ENCODE measurements around the gene RGS9. TPM values are rescaled to one million over a fixed set of nuclear protein-coding genes. Genes with fewer than 3 reads are reported as not detected.

Gene RGS9
- total RNA-seq, 2 donors from 2014 or later = 7.4 to 9.9 TPM

DNA sequence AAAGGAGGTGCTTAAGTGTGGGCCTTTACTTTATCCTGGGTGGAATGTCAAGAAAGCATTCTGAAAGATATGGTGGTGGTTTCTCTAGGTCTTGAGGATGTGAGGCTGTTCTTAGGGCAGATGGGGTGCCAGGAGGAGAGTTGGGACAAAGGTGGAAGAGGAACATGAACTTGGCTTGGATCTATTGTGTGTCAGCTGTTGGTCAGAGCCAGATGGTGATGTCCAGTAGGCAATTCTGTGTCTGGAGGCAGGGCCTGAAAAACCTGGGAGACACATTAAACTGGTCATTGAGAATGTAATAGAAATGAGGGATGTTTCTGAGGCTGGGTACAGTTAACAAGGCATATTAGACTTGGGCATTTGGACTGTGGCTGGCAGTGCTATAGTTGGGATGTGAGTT, 32.6 kb upstream of the RGS9 start:
- Histone ChIP-seq H3K27me3 (no peaks in the 10 kb centered on the region), H3K4me1 (no peaks in the 10 kb centered on the region), H3K9me3 (no peaks in the 10 kb centered on the region), H3K36me3 (no peaks in the 10 kb centered on the region), H3K4me3 (no peak overlapping the region), H3K27ac (no peak overlapping the region), H3K9ac (ENCODE audit: low read depth in 2 of 2, low read length in 2 of 2) (no peak overlapping the region)
- intact Hi-C loops (cut with DNase I) = loop anchor here (10.0 kb wide), 2 partner anchors 90 to 120 kb away; no protein-coding TSS in a partner anchor
- TF ChIP-seq, protein P1, sequence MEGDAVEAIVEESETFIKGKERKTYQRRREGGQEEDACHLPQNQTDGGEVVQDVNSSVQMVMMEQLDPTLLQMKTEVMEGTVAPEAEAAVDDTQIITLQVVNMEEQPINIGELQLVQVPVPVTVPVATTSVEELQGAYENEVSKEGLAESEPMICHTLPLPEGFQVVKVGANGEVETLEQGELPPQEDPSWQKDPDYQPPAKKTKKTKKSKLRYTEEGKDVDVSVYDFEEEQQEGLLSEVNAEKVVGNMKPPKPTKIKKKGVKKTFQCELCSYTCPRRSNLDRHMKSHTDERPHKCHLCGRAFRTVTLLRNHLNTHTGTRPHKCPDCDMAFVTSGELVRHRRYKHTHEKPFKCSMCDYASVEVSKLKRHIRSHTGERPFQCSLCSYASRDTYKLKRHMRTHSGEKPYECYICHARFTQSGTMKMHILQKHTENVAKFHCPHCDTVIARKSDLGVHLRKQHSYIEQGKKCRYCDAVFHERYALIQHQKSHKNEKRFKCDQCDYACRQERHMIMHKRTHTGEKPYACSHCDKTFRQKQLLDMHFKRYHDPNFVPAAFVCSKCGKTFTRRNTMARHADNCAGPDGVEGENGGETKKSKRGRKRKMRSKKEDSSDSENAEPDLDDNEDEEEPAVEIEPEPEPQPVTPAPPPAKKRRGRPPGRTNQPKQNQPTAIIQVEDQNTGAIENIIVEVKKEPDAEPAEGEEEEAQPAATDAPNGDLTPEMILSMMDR (IDR thresholded peaks at IDR 0.05) = no peak
- DNase-seq = no peak

DNA sequence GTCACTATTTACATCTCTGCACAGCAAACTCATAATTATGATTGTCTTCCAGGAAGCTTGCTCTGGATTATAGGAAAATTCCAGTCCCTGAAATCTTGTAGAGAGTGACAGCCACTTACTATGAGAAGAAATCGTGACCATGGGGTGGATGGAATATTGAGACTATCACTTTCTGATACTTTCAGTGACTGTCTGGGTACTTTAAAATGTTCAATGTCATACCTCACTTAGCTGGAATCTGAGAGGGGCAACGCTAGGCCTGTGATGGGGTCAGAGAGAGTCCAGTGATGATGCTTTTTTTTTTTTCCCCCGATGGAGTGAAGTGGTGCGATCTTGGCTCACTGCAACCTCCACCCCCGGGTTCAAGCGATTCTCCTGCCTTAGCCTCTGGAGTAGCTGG, 32.2 kb upstream of the RGS9 start:
- H3K9ac ChIP-seq (ENCODE audit: low read depth in 2 of 2, low read length in 2 of 2) = no peak overlapping the region
- DNase-seq = no peak
- intact Hi-C loops (cut with DNase I) = loop anchor here (10.0 kb wide), 2 partner anchors 90 to 120 kb away; no protein-coding TSS in a partner anchor
- no peaks in the 10 kb centered on the region for H3K9me3 ChIP-seq
- H3K36me3 ChIP-seq = no peaks in the 10 kb centered on the region
- no peaks in the 10 kb centered on the region for H3K27me3 ChIP-seq
- TF ChIP-seq, protein P1 (IDR thresholded peaks at IDR 0.05) = no peak
- H3K4me3 ChIP-seq = no peak overlapping the region
- no peaks in the 10 kb centered on the region for H3K4me1 ChIP-seq
- no peak overlapping the region for H3K27ac ChIP-seq

DNA sequence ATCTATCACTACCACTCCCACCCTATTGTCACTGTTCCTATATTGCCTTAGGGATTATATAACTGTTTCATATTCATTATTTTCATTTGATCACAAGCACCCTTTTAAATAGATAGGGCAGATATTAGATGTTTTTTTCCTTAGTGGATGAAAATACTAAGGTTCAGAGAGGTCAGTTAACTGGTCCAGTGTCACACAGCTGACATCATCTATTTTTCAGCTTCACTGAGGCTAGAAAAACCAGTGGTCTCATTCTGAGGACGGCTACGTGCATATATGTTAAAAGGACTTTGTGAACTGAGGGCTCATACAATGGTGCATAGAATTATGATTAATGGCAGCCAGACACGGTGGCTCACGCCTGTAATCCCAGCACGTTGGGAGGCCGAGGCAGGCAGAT, 29.0 kb upstream of the RGS9 start:
- TF ChIP-seq, protein P1 (IDR thresholded peaks at IDR 0.05) = no peak
- intact Hi-C loops (cut with DNase I) = loop anchor here (10.0 kb wide), 2 partner anchors 87 to 123 kb away; no protein-coding TSS in a partner anchor

DNA sequence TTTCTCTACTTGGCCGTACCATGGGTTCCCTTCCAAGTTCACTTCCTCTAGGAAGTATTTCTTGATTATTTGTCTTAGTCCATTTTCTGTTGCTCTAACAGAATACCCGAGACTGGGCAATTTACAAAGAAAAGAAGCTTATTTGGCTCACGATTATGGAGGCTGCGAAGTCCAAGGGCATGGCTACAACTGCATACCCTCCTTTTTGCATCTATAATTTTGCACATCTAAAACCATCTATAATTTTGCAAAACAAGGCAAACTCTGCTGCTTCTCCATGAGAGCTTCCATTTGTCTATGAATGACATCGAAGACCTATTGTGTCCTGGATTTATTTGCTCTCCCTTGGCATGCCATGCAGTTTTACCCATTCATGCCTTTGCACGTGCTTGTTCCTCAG, 27.6 kb upstream of the RGS9 start:
- H3K9me3 ChIP-seq = no peaks in the 10 kb centered on the region
- TF ChIP-seq, protein P1 (IDR thresholded peaks at IDR 0.05) = no peak
- H3K4me3 ChIP-seq = no peak overlapping the region
- intact Hi-C loops (cut with DNase I) = loop anchor here (10.0 kb wide), 2 partner anchors 85 to 125 kb away; no protein-coding TSS in a partner anchor
- DNase-seq = no peak
- no peak overlapping the region for H3K27ac ChIP-seq
- H3K27me3 ChIP-seq = no peaks in the 10 kb centered on the region
- no peak overlapping the region for H3K9ac ChIP-seq (ENCODE audit: low read depth in 2 of 2, low read length in 2 of 2)
- H3K36me3 ChIP-seq = no peaks in the 10 kb centered on the region
- no peaks in the 10 kb centered on the region for H3K4me1 ChIP-seq

More for the DNA sequence above, 29.0 kb upstream of the RGS9 start:
- no peak overlapping the region for H3K9ac ChIP-seq (ENCODE audit: low read depth in 2 of 2, low read length in 2 of 2)
- H3K4me3 ChIP-seq = no peak overlapping the region
- no peak overlapping the region for H3K27ac ChIP-seq
- H3K27me3 ChIP-seq = no peaks in the 10 kb centered on the region
- no peaks in the 10 kb centered on the region for H3K9me3 ChIP-seq
- no peaks in the 10 kb centered on the region for H3K36me3 ChIP-seq
- DNase-seq = no peak
- H3K4me1 ChIP-seq = no peaks in the 10 kb centered on the region

DNA sequence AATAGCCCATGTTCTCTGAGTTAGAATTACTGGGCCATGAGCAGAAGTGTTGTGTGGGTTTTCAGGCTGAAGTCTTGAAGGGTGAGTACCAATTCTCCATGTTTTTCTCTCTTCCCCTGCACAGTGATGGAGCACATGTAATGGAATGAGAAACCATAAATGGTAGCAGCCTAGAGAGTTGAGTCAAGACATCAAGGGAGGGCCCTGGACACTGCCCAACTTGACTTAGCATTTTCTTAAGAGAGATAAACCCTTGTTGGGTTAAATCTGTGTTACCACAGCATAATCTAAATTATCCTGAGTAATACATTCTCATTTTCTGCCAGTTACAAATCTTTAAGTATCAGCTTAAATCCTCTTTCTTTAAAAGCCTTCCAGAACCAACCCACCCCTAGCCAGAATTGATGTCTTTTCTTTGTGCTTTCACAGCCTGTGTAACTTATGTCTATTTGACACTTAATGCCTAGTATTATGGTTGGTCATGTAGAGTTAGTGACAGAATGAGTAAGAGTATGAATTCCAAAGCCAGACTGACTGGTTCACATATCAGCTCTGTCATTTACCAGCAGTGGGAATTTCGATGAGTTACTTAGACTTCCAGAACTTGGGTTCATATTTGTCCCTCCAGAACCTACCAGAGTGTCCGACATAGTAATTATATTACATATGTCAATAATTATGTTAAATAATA, 27.0 kb upstream of the RGS9 start:
- H3K27ac ChIP-seq = no peak overlapping the region
- DNase-seq = no peak
- no peaks in the 10 kb centered on the region for H3K36me3 ChIP-seq
- H3K27me3 ChIP-seq = no peaks in the 10 kb centered on the region
- intact Hi-C loops (cut with DNase I) = loop anchor here (10.0 kb wide), 2 partner anchors 85 to 125 kb away; no protein-coding TSS in a partner anchor
- no peak overlapping the region for H3K9ac ChIP-seq (ENCODE audit: low read depth in 2 of 2, low read length in 2 of 2)
- TF ChIP-seq, protein P1 (IDR thresholded peaks at IDR 0.05) = no peak
- no peaks in the 10 kb centered on the region for H3K9me3 ChIP-seq
- no peaks in the 10 kb centered on the region for H3K4me1 ChIP-seq
- no peak overlapping the region for H3K4me3 ChIP-seq
